ENCODE data around the gene CYLD. TPM values are rescaled to one million over a fixed set of nuclear protein-coding genes. Genes with fewer than 3 reads are reported as not detected.
A peak's percentile ranks its signal among the peaks of the same experiment; 100 is the strongest.

Gene CYLD
- total RNA-seq (10 to 100 TPM; 20.2 to 68.8 (median 40.0) TPM), polyA plus RNA-seq (10 to 100 TPM in 1 of 2 donors, 1 to 10 TPM in 1; 7.5 to 34.9 TPM)
- long read RNA-seq, donor 1, transcript CYLD-202 (18 exons, 3,536 nt) = minor isoform, 11 of 54 reads
- long read RNA-seq, donor 1, transcript CYLD-214 (18 exons, 3,513 nt) = major isoform, 19 of 54 reads
- long read RNA-seq, donor 1, partial matches to known transcripts = 12 of 54 reads
- long read RNA-seq, donor 1, other reads (novel, unspliced or antisense) = 12 of 54 reads
- long read RNA-seq, donor 2, transcript CYLD-214 (18 exons, 3,513 nt) = major isoform, 12 of 69 reads
- long read RNA-seq, donor 2, partial matches to known transcripts = 38 of 69 reads
- long read RNA-seq, donor 2, other reads (novel, unspliced or antisense) = 17 of 69 reads
- long read RNA-seq, donor 3, transcript CYLD-202 (18 exons, 3,536 nt) = major isoform, 34 of 133 reads
- long read RNA-seq, donor 3, transcript CYLD-214 (18 exons, 3,513 nt) = minor isoform, 22 of 133 reads
- long read RNA-seq, donor 3, partial matches to known transcripts = 35 of 133 reads
- long read RNA-seq, donor 3, other reads (novel, unspliced or antisense) = 42 of 133 reads

DNA sequence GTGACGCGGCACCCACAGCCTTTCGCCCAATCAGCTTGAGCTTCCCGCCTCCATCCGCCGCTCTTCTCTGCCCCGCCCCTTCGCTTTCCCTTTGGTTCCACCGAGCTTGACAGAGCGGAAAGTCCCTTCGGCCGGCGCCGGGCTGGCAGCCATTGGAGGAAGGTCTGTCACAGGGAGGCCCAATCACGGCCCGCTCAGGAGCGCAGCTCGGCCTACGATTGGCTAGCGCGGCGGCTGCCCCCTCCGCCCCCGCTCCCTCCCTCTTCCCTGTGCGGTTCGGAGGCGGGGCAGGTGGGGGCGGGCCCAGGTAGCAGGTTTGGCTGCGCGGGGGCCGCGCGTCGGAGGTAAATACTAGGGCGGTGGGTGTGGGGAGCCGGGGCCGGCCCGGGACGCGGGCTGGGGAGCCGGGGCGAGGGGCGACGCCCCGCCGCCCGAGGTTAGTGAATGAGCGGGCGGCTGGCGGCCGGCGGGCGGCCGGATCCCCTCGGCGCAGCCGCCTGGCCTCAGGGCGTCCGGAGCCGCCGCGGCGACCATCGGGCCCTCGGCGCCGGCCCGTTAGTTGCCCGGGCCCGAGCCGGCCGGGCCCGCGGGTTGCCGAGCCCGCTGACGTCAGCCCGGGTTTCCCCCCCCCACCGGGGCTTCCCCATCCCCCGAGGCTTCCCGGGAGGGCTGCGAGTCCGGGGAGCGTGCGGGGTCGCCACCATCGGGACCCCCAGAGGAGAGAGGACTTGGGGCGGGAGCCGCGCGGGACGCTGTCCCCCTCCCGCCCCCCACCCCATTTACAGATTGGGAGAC, at the start of gene CYLD:
TSS of gene CYLD (plus strand) at position 306 of the 795 bp plus-strand sequence. CDS start 7,613 bp downstream, outside the sequence.
- Histone ChIP-seq H3K9me3 (no peaks in the 10 kb centered on the region), H3K36me3 (peaks cover 0 to 23% (median 0%) of the 10 kb centered on the region in 9 donors), H3K4me3 (peak within 1 kb of the TSS; percentile 70 to 96 (median 92)), H3K27ac (peak within 1 kb of the TSS in 11 of 12 donors; percentile 76 to 97 (median 87)), H3K4me1 (peaks cover 3 to 45% (median 15%) of the 10 kb centered on the region in 12 donors), H3K27me3 (no peaks in the 10 kb centered on the region)
- DNase-seq (peak; percentile 100), ATAC-seq (peak; percentile 99 to 100 (median 99))
- intact Hi-C loops (cut with DNase I) = loop anchor here in 7 of 10 donors (2.0 to 10.0 kb wide), 5 partner anchors 40 to 77 kb away; partner anchors contain the start of gene NOD2 (in 1 of the 7)
- 0 to 2% (median 1%) methylated on average over 9 to 93 of the region's 93 CpGs for WGBS, 4 donors
- TF ChIP-seq POLR2A (IDR thresholded peaks at IDR 0.05) = peak in 1 of 2 donors; percentile 43
- TF ChIP-seq, protein P1, sequence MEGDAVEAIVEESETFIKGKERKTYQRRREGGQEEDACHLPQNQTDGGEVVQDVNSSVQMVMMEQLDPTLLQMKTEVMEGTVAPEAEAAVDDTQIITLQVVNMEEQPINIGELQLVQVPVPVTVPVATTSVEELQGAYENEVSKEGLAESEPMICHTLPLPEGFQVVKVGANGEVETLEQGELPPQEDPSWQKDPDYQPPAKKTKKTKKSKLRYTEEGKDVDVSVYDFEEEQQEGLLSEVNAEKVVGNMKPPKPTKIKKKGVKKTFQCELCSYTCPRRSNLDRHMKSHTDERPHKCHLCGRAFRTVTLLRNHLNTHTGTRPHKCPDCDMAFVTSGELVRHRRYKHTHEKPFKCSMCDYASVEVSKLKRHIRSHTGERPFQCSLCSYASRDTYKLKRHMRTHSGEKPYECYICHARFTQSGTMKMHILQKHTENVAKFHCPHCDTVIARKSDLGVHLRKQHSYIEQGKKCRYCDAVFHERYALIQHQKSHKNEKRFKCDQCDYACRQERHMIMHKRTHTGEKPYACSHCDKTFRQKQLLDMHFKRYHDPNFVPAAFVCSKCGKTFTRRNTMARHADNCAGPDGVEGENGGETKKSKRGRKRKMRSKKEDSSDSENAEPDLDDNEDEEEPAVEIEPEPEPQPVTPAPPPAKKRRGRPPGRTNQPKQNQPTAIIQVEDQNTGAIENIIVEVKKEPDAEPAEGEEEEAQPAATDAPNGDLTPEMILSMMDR (IDR thresholded peaks at IDR 0.05) = no peak

DNA sequence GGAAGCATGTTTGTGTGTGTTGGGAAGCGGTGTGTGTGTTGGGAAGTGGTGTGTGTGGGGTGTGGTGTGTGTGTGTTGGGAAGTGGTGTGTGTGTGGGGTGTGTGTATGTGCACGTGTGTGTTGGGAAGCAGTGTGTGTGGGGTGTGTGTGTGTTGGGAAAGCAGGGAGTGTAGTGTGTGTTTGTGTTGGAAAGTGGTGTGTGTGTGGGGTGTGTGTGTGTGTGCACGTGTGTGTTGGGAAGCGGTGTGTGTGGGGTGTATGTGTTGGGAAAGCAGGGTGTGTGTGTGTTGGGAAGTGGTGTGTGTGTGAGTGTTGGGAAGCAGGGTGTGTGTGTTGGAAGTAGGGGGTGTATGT, 49.3 kb upstream of the CYLD start:
- H3K4me3 ChIP-seq = no peak overlapping the region
- no peak for ATAC-seq
- H3K27me3 ChIP-seq = peaks cover 0 to 4% (median 0%) of the 10 kb centered on the region in 9 donors
- intact Hi-C loops (cut with DNase I) = loop anchor here in 1 of 10 donors (10.0 kb wide), 1 partner anchor 52 kb away; the partner anchor contains the start of gene CYLD
- 84 to 92% (median 91%) methylated on average over 4 of the region's 4 CpGs for WGBS, 4 donors
- no peaks in the 10 kb centered on the region for H3K36me3 ChIP-seq
- no peak for DNase-seq
- H3K27ac ChIP-seq = no peak overlapping the region
- H3K4me1 ChIP-seq = peaks cover 4 to 39% (median 21%) of the 10 kb centered on the region in 12 donors
- no peak for TF ChIP-seq POLR2A (IDR thresholded peaks at IDR 0.05)
- TF ChIP-seq, protein P1 (IDR thresholded peaks at IDR 0.05) = no peak
- no peaks in the 10 kb centered on the region for H3K9me3 ChIP-seq

DNA sequence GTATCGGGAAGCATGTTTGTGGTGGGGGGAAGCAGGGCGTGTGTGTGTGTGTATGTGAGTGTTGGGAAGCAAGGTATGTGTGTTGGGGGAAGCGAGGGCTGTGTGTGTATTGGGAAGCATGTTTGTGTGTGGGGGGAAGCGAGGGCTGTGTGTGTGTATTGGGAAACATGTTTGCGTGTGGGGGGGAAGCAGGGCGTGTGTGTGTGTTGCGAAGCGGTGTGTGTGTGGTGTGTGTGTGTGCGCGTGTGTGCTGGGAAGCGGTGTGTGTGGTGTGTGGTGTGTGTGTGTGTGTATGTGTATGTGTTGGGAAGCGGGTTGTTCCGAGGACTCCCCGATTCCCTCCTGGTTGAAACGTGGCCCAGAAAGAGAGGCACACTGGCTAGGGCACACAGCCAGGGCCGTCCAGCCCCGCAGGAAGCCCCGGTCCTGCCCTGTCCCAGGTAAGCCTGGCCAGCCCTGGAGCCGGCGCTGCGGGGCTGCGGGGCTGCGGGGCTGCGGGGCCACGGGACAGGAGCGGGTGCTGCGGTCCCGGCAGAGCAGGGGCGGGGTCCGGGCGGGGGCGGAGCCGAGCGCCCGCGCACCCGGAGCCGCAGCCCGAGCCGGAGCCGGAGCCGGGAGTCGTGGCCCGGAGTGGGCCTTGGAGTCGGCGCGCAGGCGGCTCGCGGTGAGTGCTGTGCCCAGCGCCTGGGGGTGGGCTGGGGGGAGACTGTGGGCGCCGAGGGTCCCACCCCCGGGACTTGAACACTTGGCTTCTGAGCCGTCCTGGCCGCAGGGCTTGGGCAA, 48.7 kb upstream of the CYLD start, which contains the start of gene NOD2:
TSS of gene NOD2 (plus strand) at position 608 of the 783 bp plus-strand sequence. CDS start 5,890 bp downstream, outside the sequence.
- peaks cover 0 to 4% (median 0%) of the 10 kb centered on the region in 9 donors for H3K27me3 ChIP-seq
- H3K27ac ChIP-seq = peak within 1 kb of the TSS in 4 of 12 donors; percentile 24 to 91 (median 38)
- H3K36me3 ChIP-seq = no peaks in the 10 kb centered on the region
- ATAC-seq (peak in 2 of 4 donors; percentile 40 to 44), DNase-seq (peak in 2 of 5 donors; percentile 40 to 76)
- intact Hi-C loops (cut with DNase I) = loop anchor here in 1 of 10 donors (10.0 kb wide), 1 partner anchor 52 kb away; the partner anchor contains the start of gene CYLD
- TF ChIP-seq, protein P1 (IDR thresholded peaks at IDR 0.05) = no peak
- peak in 1 of 2 donors; percentile 17 for TF ChIP-seq POLR2A (IDR thresholded peaks at IDR 0.05)
- 18 to 31% (median 24%) methylated on average over 33 to 56 of the region's 56 CpGs for WGBS, 4 donors
- peak within 1 kb of the TSS; percentile 1 to 75 (median 52) for H3K4me3 ChIP-seq
- no peaks in the 10 kb centered on the region for H3K9me3 ChIP-seq
- H3K4me1 ChIP-seq = peaks cover 4 to 45% (median 23%) of the 10 kb centered on the region in 12 donors

All from heart left ventricle (tissue), 16 donors.